ENCODE results near the gene SHC2.
"Not testable (repeated sequence)": the region's sequence is repeated elsewhere in the genome, so short reads cannot be mapped to it uniquely, and the experiment has no call there.

The SHC2 gene

GRCh38 chr19:492091-492531, 31.3 kb upstream of the SHC2 start:
- DNase-seq (ENCODE audit: low read depth, low spot score) = no peak

- no peak for DNase-seq (ENCODE audit: low read depth, low spot score)
Measured at GRCh38 chr19:491146-491741, 30.4 kb upstream of the SHC2 start.

GRCh38 chr19:489418-490196, 28.8 kb upstream of the SHC2 start:
- peak; percentile 55 for DNase-seq (ENCODE audit: low read depth, low spot score)

- peak; percentile 79 for DNase-seq (ENCODE audit: low read depth, low spot score)
Measured at GRCh38 chr19:488505-489417, 27.9 kb upstream of the SHC2 start.

GRCh38 chr19:485583-486236, 24.9 kb upstream of the SHC2 start:
- peak; percentile 75 for DNase-seq (ENCODE audit: low read depth, low spot score)

GRCh38 chr19:485077-485476, 24.2 kb upstream of the SHC2 start:
- no peak for DNase-seq (ENCODE audit: low read depth, low spot score)

- DNase-seq (ENCODE audit: low read depth, low spot score) = no peak
Measured at GRCh38 chr19:484494-484893, 23.7 kb upstream of the SHC2 start.

GRCh38 chr19:483332-484072, 22.7 kb upstream of the SHC2 start:
- no peak for DNase-seq (ENCODE audit: low read depth, low spot score)

- no peak for DNase-seq (ENCODE audit: low read depth, low spot score)
Measured at GRCh38 chr19:482186-483041, 21.6 kb upstream of the SHC2 start.

- DNase-seq (ENCODE audit: low read depth, low spot score) = not testable (repeated sequence)
Measured at GRCh38 chr19:481100-481499, 20.3 kb upstream of the SHC2 start.

- DNase-seq (ENCODE audit: low read depth, low spot score) = peak; percentile 80
Measured at GRCh38 chr19:480016-480855, 19.4 kb upstream of the SHC2 start.

GRCh38 chr19:478976-479375, 18.1 kb upstream of the SHC2 start:
- DNase-seq (ENCODE audit: low read depth, low spot score) = no peak

- DNase-seq (ENCODE audit: low read depth, low spot score) = no peak
Measured at GRCh38 chr19:478236-478903, 17.5 kb upstream of the SHC2 start.

GRCh38 chr19:475360-475759, 14.5 kb upstream of the SHC2 start:
- DNase-seq (ENCODE audit: low read depth, low spot score) = no peak

- DNase-seq (ENCODE audit: low read depth, low spot score) = no peak
Measured at GRCh38 chr19:474126-475078, 13.6 kb upstream of the SHC2 start.

GRCh38 chr19:472005-472858, 11.4 kb upstream of the SHC2 start:
- no peak for DNase-seq (ENCODE audit: low read depth, low spot score)

Measured in ELF-1 (cell line).